KBM-7 (cell line): ENCODE data around the gene TMEM231.
"Not testable (repeated sequence)": the region's sequence is repeated elsewhere in the genome, so short reads cannot be mapped to it uniquely, and the experiment has no call there.

Source experiments
- DNase-seq: peaks from one replicate; pipeline ENCODE4 v3.0.0-alpha.2; 2015
- in situ Hi-C: fragments of 300-500 bp; cut with MboI; formaldehyde crosslinking; loops from 2 replicates; pipeline ENCODE4 v1.14.3; 2020; ENCODE audit warnings: low sequenced_read_pairs, low pct_unique_long_range_greater_than_20kb, mixed read lengths

The TMEM231 gene, protein sequence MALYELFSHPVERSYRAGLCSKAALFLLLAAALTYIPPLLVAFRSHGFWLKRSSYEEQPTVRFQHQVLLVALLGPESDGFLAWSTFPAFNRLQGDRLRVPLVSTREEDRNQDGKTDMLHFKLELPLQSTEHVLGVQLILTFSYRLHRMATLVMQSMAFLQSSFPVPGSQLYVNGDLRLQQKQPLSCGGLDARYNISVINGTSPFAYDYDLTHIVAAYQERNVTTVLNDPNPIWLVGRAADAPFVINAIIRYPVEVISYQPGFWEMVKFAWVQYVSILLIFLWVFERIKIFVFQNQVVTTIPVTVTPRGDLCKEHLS

DNA sequence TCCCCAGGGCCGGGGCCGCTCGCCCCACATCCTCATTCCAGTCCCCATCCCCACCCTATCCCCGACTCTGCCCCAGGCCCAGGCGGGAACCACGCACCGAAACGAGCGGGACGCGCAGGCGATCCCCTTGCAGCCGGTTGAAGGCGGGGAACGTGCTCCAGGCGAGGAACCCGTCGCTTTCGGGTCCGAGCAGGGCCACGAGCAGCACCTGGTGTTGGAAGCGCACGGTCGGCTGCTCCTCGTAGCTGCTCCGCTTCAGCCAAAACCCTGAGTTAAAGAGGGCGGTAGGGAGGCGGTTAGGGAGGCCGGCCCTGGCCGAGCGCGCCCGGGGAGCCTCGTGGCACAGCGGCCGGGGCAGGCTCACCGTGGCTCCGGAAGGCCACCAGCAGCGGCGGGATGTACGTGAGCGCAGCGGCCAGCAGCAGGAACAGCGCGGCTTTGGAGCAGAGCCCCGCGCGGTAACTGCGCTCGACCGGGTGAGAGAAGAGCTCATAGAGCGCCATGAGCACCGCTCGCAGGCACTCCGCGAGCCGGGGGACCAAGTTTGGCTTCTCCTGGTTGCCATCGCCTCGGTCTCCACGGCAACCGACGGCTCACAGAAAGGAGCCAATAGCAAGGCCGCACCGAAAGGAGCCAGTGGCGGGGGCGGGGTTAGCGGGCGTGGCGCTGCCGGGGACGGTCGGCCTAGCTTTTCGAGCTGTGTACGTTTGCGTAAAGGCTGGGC lies at the start of gene TMEM231:
TMEM231 (minus strand) TSS at position 546 of the 724 bp plus-strand sequence; CDS start at position 503, 43 bp downstream.
- in situ Hi-C loops, result no loop called here
- peak; percentile 94 for DNase-seq

DNA sequence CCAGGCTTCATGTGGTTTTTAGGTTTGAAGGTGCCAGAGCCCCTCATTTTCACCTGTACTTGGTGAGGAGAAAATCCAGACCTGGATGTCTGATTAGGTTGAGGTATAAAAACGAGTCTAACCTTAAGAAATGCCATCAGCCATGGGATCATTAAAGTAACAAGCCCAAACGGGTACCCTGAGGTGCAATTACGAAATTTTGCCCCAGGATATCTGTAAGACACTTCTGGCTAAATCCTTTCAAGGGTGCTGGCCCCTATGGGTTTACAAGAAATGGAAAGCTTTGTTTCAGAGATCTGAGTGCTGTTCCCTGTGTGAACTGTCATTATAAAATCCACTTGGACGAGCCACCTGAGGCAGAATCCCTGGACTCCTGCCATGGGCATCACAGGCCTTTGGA lies 47.2 kb upstream of the TMEM231 start:
- in situ Hi-C loops, result no loop called here
- no peak for DNase-seq

DNA sequence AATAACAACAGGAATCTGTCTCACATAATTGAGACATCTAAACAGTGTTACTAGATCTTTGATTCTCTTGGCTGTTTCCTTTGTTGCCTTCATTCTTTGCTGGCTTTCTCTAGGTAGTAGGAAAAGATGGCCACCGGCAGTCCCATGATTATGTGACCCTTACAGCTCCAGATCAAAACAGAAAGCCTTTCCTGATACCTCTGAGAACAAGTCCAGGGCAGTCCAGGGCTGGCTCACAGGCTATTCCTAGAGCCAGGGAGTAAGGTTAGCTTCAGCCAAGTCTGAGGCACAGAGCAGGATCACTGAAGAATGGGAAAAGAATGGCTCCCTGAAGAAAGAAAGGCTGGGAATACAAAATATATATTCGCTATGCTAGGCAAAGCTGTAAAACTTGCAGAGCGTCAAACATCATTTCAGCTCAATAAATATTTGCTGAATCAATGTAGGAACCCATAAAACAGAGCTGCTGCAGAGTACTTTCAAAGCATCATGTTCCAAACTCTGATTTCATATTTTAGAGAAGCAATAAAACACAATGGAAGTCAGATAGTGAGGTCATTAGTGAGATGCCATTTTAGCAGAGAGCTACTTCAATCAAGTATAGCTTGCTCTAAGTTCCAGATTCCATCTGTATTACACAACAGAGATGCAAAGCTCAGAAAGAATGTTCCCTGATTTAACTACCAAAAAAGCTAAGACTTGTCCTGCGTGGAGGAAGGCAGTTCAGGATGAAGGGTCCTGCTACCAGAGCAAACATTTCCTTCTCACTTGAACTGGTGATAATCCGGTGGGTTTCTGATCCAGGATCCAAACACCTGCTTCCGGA lies 43.6 kb upstream of the TMEM231 start:
- in situ Hi-C loops, result no loop called here
- DNase-seq, result no peak

DNA sequence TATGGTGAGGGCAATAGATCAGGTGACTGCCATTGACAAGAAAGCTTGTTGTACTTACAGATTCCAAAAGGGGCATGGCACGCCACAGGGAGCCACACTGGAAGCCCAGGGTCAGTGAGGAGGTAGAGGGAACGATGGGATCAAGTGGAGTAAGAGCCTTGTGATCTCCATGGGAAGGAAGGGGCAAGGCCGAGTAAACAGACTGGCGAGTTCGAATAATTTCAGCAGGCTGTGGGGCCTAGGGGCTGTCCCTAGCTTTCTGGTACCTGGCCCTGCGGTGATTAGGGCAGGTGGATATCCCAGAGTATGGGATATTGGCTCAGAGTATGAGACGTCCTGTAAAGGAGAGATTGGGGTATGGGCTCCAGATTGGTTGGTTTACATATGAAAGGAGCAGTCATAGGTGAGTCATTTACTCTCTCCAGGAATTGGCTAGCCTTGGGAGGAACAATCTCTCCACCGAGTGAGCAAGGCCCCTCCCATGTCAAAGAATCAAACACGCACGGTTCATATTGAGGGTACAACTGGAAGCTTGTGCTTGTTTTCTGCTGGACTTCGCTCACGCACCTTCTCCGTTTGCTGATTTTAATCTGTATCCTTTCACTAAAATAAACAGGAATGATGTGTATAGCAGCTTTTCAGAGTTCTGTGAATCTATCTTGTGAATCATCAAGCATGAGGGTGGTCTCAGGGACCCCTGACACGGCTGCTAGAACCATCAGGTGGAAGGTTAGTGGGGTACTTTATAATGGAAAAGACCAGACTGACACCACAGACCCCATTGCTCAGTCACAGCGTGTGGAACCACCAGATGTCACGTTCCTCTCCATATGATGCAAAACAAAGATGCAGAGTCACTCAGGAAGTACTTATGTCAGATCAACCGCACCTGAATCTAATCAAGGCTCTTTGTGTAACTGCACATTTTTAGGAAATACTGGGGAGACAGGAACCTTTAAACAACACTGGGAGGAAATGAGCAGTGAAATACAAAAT lies 38.1 kb upstream of the TMEM231 start:
- in situ Hi-C loops, result no loop called here
- DNase-seq, result peak; percentile 46

DNA sequence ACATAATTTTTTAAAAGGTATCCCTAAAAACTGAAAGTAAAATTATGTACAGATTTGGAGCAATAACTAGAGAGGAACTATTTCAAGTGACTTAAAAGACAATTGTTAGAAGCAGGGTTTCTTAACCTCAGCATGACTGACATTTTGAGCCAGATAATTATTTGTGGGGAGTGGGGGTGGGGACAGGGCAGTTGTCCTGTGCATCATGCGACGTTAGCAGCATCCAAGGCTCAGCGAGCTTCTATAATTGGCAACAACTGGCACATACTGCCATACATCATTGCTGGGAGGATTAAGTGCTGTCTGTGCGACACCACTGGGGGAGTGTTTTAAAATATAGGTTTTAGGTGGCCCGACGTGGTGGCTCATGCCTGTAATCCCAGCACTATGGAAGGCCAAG lies 37.3 kb upstream of the TMEM231 start:
- in situ Hi-C loops, result no loop called here
- DNase-seq, result no peak

DNA sequence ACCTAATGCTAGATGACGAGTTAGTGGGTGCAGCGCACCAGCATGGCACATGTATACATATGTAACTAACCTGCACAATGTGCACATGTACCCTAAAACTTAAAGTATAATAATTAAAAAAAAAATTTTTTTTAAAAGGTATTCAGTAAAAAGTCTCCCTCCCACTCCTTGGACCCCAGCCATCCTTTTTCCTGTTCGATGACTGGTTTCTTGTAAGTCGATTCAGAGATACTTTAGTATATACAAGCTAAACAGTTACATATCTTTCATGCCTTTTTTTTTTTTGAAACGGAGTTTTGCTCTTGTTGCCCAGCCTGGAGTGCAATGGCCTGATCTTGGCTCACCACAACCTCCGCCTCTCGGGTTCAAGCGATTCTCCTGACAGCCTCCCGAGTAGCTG lies 35.9 kb upstream of the TMEM231 start:
- in situ Hi-C loops, DNase-seq: not testable (repeated sequence)

DNA sequence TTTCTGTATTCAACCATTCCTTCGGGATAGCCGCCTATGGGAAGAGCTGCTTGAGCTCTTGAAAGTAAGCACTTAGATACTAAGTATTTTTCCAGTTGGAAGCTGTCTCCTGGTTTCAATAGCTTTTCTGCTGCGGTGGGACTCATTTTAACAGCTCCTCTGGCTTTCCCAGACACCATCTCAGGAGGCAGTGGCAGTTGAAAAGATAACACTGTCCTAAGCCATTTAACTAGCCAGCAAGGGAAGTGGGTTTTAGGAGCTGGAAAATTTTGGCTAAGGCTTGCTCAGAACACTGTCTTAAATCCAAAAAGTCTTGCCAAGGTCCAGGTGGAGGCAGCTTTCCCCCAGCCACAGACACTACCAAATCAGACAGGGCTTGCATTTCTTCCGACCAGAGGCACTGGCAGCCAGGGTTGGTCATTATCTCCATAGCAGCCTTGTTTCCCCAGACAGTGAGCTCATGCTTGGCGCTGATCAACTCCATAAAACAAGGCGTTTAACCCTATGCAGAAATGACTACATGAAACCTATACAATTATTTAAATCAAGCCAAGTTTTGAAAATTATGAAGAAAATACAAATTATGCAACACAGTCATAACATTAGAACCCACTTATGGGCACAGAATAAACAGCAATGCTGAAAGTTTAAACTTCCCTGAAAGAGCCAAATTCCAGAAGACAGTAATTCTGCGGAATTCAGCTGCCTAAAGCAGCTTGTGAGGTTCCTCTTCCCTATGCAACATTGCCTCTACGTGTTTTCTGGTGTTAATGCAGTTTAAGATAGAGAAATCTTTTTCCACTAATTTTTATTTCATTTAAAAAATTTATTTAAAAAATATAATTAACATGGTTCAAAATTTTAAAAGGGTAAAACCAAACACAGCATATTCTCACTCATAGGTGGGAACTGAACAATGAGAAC lies 35.1 kb upstream of the TMEM231 start:
- no peak for DNase-seq
- in situ Hi-C loops, result no loop called here

DNA sequence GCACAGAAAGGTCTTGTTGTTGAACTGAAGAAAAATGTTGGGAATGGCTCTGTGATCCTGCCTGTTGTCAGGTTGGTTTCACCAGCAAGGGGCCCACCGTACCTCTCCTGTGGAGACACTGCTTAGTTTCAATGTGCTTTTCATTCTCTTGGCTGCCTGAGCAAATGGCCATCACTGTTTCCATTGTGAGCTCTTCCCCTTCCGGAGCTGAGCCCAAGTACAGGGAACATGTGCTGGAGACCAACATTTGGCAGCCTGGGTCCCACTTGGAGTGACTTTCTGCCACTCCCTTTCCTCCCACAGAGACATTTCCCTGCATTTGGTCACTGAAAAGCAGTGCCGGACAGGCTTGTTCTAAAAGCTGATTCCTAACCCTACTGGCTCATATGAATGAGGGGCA lies 33.3 kb upstream of the TMEM231 start:
- in situ Hi-C loops, result no loop called here
- no peak for DNase-seq

DNA sequence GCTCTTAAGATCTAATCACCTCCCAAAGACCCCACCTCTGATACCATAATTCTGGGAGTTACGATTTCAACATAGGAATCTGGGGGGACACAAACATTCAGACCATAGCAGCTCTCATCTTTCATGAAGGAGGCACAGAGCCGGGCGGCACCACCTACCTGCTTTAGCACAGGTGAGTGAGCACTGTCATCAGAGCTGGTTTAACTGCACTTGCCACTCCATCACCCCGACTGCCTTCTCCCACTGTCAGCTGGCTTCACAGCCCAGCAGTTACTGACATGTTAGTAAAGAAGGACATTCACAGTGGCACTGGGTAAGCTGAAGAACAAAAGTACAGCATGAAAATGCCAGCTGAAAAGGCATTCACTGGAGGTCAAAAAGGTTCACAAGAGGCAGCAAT lies 32.7 kb upstream of the TMEM231 start:
- in situ Hi-C loops, result no loop called here
- no peak for DNase-seq

DNA sequence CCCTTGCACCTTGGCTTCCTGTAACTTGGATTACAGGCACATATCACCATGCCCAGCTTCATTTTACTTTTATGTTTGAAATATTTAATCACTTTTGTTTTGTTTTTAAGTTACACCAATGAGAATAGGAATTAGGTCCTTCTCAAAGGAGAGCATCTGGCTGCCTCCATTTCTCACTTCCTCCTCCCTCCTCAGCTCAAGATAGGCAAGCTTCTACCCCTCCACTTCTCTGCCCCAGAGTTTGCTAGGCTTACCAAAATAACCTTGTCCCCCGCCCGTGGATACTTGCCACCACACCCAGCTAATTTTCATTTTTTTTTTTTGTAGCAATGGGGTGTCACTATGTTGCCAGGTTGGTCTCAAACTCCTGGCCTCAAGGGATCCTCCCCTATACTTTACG lies 28.1 kb upstream of the TMEM231 start:
- in situ Hi-C loops, result no loop called here
- DNase-seq, result no peak

DNA sequence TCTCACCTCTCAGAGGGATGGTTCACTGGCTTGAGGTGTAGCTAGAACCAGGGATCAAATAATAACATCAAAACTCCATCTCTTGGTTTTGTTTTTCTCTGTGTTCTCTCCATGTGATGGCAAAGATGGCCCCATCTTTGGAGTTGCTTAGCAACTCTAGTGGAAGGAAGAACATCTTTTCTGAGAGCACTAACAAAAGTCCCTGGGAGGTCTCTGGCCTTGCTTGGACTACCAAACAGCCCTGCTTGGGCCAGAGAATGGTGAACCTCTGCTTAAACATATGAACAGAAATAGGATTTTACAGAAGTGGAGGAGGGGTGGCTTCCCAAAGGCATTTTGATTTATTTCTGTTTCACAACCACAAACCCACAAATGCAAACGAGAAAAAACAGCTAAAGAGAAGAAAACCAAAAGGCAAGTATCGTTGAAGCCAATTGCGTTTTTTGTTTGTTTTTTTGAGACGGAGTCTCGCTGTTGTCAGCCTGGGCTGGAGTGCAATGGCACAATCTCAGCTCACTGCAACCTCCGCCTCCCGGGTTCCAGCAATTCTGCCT lies 23.3 kb upstream of the TMEM231 start:
- in situ Hi-C loops, result no loop called here

DNA sequence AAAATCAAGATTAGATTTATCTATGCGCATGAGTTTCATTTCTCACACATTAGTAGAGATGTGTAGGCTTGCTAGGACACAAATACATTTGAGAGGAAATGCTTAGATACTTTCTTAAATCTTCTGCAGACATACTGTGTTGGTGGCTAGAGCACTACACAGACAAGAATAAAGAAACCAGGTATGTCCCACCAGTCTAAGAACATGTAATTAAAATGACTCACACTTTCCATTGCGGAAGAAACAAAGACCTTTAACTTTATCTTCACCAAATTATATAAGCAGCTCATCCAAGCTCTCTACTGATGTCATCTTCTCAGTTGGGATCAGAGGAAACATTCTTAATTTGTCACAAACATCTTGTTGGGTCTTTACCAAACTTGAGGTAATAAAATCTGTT lies 22.7 kb upstream of the TMEM231 start:
- in situ Hi-C loops, result no loop called here

More for the DNA sequence above, 23.3 kb upstream of the TMEM231 start:
- no peak for DNase-seq

DNA sequence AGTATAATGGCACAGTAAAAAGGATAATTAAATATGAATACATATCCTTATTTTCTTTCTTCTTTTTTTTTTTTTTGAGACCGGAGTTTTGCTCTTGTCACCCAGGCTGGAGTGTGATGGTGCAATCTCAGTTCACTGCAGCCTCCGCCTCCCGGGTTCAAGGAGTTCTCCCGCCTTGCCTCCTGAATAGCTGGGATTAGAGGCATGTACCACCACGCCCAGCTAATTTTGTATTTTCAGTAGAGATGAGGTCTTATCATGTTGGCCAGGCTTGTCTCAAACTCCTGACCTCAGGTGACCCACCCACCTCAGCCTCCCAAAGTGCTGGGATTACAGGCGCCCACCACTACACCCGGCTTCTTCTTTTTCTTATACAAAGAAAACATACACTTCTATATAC lies 22.2 kb upstream of the TMEM231 start:
- no peak for DNase-seq
- in situ Hi-C loops, result no loop called here

More for the DNA sequence above, 22.7 kb upstream of the TMEM231 start:
- no peak for DNase-seq

DNA sequence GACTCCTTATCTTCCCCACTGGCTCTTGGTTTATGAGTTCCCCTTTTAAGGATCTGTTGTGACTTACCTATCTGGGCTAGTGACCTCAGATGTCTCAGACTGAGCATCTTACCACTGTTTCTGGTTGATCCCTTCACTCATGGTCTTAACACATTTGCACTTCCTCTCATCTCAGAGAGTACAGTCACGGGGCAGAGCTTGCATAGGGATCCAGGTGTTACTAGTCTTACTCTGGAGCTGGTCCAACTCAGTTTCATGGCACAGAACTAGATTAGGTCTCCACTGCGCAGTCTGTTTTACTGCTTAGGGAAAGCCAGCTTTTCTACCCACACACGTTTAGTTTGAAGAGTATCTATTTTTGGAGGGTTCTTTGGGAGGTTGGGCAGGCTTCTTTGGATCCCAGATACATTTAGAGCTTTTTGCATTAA lies 20.3 kb upstream of the TMEM231 start:
- in situ Hi-C loops, result no loop called here

DNA sequence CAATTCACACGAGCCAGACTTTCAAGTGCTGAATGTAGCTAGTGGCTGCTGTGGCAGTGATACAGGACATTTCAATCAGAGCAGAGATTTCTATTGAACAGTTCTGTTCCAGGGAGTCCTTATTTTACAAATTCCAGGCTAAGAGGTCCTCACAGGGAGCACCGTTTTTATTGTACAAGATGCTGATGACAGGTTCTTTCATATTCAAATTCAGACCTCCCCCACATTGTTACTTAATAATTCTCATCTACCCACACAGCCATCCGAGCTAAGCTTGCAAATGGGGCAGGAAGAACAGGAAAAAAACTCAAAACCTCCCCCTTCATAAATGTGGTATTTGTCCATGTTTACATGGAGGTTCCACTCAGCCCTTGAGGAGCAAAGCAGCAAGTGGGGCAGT lies 19.9 kb upstream of the TMEM231 start:
- in situ Hi-C loops, result no loop called here

More for the DNA sequence above, 20.3 kb upstream of the TMEM231 start:
- peak; percentile 37 for DNase-seq

DNA sequence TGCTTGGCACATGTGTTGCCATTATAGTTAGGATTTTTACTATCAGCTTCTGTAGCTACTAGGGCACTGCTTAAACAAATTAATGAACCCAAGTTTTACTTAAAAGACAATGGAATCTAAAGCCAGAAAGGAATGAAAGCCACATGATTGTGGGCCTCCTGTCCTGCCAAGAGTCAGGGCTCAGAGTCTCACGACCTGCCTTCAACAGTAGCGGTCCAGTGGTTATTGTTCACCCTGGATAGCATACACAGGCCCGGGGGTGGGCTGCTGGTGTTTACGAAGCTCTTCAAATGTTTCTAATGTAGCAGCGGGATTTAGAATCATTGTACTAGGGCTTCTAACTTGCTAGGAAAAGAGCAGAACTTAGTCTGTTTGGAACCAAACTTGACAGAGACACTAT lies 17.9 kb upstream of the TMEM231 start:
- DNase-seq, result no peak
- in situ Hi-C loops, result no loop called here

More for the DNA sequence above, 19.9 kb upstream of the TMEM231 start:
- no peak for DNase-seq

DNA sequence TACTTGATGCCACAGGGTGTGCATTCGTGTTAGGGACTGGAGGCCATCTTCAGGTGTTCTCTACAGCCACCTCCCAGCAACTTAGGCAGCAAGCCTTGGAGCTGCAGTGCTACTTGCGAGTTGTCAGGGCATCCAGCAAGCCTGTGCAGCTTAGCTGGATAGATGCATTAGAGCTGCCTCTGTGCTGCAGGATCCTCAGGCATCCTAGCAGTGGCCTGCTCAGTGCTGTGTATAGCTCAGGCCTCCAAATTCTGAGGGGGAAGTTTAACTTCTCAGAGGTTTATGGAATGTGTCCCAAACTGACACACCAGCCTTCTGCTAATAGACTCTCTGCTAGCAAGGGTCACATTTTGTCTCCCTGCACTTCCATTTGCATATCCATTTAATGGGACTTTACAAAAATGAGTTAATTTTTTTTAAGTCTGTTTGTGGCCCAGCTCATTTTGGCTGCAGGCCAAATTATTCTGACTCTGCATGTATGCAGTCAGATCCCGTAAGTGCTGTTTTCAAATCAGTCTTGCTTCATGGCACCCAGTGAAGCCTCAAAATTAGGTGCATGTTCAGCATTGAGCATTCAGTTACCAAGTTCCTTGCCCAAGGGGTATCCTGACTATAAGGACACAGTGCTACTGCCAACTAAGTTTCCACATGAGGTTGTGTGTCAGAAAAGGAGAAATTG lies 17.0 kb upstream of the TMEM231 start:
- DNase-seq, result no peak

More for the DNA sequence above, 17.0 kb upstream of the TMEM231 start:
- in situ Hi-C loops, result no loop called here
